NCI-H2196 (cell line): ENCODE measurements around the gene CCDC169.
A peak's percentile ranks its signal among the peaks of the same experiment; 100 is the strongest.
"Not testable (repeated sequence)": the region's sequence is repeated elsewhere in the genome, so short reads cannot be mapped to it uniquely, and the experiment has no call there.

Source experiments
- DNase-seq: peaks from one replicate; lab custom pipeline; 2025; ENCODE audit not compliant: unreplicated experiment; lab: John Stamatoyannopoulos, UW

The CCDC169 gene

GRCh38 chr13:36297366-36298338 is at the start of gene CCDC169:
TSS of gene CCDC169 (minus strand) at chr13:36297814. CDS start at chr13:36297719, 95 bp downstream.
- peak; percentile 0 for DNase-seq

DNA sequence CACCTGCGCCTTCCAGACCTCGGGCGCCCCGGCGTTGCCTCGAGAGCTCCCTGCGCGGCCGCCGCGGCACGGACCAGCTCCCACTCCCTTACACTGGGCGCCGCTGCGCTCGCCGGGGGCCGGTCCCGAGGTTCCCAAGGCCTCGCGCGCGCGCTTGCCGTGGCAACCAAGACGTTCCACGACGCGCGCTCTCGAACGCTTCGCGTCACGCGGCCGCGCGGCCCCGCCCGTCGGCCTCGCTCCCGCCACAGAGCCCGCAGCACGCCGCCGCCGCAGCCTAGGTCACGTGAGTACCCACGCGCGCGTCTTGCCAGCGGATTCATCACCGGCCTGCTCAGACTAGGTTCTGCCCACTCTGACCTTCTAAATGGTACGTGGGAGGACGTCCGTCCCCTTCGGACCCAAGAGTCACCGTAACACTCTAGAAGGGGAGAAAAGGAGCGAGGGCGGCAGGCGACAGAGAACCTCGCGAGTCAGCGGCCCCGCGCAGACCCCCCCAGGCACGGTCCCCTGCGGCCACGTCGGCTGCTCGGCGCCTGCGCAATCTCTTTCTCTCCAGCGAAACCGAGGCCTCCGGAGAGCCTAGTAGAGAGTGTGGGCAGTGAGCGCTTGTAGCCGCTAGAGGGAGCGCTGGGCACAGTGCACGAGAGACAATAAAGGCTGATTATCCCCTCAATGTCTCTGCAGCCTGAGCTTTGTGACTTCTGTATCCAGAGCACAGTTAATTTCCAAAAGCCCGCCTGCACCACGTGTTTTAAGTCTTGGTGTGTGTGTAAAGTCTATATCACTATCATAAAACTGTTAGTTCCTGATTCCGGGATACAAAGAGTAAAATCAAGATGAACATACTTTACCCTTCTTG is 48.8 kb upstream of the CCDC169 start, which contains the start of gene SPART:
SPART (minus strand) TSS at position 173 of the 862 bp plus-strand sequence. CDS start 10,564 bp downstream, outside the sequence.
- peak; percentile 71 for DNase-seq

DNA sequence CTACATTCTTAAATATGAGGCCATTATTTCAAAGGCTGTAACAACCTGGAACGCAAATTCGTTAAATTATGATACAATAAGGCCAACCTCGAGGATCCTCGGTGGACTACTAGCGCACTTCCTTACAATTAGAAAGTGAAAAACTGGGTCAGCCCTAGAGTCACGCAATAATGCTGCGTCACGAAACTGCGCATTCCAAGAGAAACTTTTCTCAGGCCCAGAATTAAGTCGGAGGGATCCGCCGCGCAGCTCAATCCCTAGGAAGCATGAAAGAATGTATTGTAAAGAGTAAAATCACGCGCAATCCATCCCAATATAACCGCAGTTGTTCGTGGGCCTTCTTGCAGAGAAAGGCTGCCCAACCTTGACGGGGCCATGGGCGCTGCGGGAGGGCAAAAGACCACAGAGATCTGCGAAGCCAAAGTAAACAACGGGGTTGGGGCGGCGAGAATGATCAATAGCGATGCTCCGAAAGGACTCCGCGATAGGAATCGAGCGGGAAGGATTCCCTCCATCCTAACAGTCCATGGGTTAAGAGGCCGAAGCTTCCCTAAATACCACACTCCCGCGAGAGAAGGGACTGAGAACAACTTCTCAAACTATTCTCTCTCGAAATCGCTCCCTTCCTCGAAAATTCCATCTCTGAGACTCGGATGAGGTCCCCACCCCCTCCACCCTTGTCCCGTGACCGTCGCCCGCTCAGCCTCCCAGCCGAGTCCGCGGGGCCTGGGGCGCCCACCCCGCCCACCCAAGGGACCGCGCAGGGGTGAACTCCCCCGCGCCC is 48.0 kb upstream of the CCDC169 start:
- DNase-seq = no peak

DNA sequence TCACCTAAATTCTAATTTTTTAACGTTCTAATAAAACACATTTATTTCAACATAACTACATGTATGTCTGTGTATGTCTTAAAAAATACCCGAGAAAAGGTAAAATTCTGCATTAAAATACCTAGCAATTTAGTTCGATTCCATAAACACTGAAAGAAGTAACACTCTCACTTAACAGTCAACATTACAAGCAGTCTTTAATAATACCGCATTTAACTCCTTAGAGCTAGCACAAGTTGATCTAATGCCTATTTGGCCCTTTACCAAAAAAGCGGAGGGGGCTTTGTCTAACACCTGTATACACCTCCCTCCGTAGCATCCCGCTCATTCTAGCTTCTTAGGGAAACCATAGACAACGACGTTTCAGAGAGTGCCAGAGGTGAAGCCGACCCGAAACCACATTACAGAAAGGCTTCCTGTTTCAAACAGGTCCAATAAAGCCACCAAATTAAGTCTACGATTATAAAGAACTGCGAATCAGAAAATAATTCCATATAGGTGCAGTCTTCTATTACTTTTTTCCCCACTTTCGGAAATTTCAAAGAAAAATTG is 47.3 kb upstream of the CCDC169 start:
- DNase-seq = no peak

DNA sequence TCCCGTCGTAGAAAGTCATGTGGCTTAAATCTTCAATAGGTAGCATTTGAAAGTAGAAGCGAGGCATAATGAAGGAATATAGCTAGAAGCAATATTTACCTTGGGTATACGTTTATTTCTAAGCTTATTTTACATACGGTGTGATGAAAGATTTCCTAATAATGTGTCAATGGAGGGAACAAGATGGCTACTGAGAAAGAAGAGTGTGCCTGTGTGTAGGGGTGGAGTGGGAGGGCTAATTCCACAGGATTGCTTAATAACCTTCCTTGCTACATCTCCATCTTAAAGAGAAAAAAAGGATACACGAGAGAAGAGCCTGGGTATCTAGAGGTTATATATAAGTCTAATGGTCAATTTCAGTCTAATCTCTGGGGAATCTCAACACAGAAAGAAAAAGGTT is 46.6 kb upstream of the CCDC169 start:
- DNase-seq = no peak

DNA sequence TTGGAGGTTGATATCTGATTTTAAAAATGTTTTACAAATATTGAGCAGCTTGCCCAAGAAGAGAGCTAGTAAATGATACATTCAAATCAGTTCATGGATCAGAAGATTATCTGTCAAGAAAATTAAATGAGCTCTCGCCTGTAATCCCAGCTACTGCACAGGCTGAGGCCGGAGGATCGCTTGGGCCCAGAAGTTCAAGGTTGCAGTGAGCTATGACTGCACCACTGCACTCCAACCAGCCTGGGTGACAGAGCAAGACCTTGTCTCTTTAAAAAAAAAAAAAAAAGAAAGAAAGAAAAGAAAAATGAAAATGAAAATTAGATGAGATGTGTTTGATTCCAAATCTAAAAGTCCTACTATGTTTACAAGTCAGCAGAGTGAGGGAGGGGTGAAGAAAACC is 46.2 kb upstream of the CCDC169 start:
- no peak for DNase-seq

GRCh38 chr13:36342715-36343114 is 45.1 kb upstream of the CCDC169 start:
- no peak for DNase-seq

DNA sequence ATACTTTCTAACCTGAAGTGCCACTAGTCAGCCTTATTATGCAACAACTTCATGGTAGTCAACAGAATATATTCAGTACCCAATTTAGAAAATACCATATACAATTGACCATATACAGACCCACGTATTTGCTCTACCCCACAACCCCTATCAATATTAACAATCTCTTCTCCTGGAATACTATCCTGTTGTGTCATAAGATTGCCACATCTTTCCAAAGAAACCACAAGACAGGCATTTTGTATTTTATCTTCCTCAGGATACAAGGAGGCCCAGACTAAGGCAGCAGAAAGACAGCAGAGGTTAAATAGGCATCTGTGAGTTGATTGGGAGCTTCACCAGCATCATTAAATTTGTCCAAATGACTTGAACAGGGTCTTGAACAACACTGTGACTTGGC is 44.1 kb upstream of the CCDC169 start:
- DNase-seq = no peak

- DNase-seq = no peak
Observed at GRCh38 chr13:36339600-36340155, 42.1 kb upstream of the CCDC169 start.

GRCh38 chr13:36337938-36338641 is 40.5 kb upstream of the CCDC169 start:
- no peak for DNase-seq

GRCh38 chr13:36332986-36333385 is 35.4 kb upstream of the CCDC169 start:
- DNase-seq = no peak

GRCh38 chr13:36332255-36332654 is 34.6 kb upstream of the CCDC169 start:
- DNase-seq = not testable (repeated sequence)

DNA sequence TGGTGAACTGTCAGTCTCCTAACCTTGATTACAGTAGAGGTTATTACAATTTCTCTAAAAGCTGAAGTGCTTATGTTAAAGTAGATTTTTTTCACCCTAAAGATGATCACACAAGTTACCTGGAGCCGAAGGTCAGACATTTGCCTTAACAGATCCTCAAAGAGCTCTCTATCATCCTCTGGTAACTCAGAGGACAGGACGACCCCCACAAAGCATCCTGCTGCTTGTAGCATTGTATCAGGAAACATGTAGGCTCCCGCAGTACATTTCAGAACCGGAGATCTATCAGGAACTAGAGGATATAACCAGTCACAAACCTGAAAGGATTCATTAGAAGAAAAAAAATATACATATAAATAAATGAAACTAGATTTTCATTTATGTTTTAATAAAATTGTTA is 33.7 kb upstream of the CCDC169 start:
- DNase-seq = no peak

DNA sequence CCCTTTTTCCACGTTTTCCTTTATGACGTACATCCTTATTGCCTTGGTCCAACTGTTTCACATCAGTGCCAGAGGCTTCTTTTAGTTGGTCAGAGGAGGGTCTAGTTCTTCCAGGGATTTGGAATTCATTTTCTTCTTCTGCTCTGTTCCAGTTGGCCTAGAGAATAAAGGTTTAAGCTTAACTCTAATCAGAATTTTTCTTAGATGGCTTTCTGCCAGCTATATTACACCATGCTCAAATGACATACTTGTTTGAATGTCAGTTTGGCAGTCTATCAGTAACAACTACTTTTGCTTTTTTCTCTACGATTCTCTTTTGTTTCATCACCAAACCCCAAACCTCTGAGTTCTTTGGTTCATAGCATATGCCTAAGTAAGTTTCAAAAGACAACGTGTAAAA is 31.7 kb upstream of the CCDC169 start:
- DNase-seq = no peak

DNA sequence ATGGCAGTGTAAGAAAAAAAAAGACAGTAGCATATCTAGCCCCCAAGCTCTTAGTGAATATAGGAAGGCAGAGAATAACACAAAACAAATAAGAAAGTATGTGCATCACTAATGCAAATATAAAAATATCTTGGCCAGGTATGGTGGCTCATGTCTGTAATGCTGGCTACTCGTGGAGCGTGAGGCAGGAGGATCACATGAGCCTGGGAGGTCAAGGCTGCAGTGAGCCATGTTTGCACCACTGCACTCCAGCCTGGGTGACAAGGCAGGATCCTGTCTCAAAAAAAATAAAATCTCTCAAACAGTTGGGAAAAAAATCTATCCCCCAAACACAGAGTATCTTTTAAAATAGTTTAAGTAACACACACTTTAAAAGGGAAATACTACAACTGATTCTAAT is 31.2 kb upstream of the CCDC169 start:
- no peak for DNase-seq

DNA sequence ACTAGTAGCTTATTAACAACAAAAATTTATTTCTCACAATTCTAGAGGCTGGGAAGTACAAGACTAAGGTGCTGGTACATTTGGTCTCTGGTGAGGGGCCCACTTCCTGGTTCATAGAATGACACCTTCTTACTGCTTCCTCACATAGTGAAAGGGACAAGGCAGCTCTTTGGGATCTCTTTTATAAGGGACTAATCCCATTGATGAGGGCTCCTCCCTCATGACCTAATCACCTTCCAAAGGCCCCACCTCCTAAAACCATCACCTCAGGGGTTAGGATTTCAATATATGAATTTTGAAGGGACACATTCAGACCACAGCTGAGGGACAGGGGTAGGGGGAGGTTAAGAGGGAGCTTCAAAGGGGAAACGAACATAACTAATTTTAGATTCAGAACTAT is 28.3 kb upstream of the CCDC169 start:
- DNase-seq = no peak

DNA sequence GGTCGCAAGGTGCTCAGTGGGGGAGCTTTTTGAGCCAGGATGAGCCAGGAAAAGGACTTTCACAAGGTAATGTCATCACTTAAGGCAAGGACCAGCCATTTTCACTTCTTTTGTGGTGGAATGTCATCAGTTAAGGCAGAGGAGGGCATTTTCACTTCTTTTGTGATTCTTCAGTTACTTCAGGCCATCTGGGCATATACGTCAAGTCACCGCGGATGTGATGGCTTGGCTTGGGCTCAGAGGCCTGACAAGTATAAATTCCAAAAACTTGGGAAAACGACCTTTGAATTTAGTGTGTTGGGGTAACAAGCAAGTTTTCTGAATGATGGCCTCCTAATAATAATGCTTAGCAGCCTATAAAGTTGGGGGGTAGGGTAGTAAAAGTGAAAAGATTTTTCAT is 27.3 kb upstream of the CCDC169 start:
- DNase-seq = not testable (repeated sequence)

GRCh38 chr13:36323951-36324566 is 26.4 kb upstream of the CCDC169 start:
- DNase-seq = no peak

- no peak for DNase-seq
Observed at GRCh38 chr13:36323408-36323807, 25.8 kb upstream of the CCDC169 start.
